NCI-H2171 (cell line): ENCODE measurements around the gene ZNF451.

Experiments
- DNase-seq: peaks from one replicate; lab custom pipeline; 2025; lab: John Stamatoyannopoulos, UW

Gene ZNF451

DNA sequence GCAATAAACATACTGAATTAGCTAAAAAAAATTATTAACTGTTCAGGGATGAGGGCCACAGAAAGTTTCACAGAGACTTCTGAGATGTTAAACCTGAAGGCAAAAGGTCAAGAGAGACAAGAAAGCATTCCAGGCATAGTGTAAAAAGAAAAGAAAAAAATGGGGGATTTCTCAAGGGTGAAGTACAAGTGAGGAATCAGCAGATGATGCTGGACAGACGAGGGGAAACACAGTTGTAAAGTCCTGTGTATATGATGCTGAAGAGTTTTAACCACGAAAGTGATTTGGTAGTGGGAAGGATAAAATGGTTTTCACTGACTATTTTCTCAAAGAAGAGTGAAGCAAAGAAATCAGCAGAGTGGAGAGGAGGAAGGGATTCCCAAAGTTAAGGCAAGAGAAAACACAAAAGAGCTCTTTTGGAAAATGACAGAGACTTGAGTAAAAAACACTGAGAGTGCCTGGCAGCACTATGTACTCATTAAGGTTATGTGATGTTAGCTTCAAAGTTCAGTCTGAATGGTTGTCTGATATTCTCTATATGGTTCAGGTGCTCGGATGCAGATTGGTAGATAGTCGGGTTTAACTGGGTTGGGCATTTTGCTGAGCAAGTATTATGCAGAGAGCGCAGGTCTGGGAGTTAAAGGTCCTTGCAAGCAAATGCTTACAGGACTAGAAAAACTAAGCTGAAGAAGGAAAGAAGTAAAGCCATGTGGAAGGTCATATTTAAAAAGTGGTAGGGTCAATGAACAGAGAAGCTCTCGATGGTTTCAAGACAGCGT, 115.8 kb downstream of the ZNF451 start:
- DNase-seq: no peak

DNA sequence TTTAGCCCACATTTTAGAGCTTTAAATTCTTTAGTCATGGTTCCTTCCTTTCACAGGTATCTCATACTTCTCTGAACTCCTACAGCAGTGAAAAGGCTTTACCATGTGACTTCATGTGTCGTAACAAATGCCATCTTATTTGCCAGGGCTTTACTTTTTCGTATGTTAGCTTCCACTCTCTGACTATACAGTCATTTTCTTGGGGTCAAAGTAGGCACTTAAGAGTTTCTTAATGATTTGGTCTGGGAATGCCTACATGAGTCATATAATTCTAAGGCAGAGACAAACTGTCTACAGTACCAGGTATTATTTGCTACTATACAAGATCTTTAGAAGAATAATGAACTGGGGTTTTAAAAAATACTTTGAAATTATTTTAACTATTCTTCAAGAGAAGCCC, 117.2 kb downstream of the ZNF451 start:
- no peak for DNase-seq

DNA sequence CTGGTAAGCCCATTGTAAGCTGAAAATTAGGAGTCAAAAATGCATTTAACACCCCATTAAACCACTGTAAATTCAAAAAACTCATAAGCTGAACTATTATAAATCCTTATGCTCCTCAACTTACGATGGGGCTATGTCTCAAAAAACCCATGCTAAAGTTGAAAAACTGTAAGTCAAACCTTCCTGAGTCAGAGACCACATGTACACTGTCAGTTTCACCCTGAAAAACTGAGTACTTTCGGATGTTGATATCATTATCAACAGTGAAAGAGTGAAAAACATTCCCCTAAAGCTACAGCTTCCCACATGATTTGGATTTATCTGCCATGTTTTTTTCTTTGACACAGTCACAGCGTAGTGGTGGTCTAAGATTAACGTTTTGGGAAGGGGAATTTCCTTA, 117.9 kb downstream of the ZNF451 start:
- no peak for DNase-seq

DNA sequence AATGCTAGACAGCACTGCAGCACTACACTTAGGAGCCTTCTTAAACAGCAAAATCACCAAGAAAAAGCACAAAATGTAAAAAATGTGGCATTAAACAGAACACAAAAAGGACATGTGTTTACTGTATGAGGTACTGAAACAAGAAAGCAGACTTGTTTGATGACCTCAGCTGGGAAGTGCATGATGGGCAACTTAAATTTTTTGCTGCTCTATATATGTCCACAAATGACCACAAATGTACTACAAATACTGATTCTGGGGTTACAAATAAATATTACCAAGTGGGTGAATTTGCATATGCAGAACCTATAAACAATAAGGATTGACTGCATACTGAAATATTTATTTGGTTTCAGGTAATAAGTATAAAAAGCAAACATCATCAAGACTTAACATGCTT, 119.0 kb downstream of the ZNF451 start:
- DNase-seq: no peak

DNA sequence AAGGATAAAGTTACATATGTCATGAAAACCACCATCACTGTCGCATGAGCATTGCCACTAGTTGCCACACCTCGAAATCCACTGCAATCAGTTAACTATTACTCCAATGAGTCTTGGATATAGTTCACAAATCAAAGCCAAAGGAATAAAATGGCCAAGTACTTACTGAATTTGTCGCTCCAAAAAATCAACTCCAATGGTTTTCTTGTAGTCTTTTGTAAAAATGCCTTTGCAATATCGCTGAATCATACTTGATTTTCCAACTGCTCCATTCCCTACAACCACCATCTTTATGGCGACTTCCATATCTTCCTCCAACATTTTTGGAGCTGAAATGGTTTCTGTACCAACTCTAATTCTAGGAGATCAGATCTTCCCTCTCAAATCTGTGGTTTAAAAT, 120.1 kb downstream of the ZNF451 start:
- no peak for DNase-seq

DNA sequence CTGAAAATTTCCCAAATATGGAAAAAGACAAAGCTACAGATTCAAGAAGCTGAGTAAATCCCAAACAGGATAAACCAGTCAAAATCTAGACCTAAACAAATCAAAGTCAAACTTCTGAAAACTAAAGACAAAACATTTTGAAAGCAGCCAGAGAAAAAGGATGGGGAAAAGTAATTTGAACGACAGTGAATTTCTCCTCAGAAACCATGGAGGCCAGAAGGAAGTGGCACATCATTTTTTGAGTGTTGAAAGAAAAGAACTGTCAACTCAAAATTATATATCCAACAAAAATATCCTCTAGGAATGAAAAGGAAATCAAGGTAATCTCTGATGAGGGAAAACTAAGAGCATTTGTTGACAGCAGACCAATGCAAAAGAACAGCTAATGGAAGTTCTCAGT, 125.3 kb downstream of the ZNF451 start:
- DNase-seq: no peak

DNA sequence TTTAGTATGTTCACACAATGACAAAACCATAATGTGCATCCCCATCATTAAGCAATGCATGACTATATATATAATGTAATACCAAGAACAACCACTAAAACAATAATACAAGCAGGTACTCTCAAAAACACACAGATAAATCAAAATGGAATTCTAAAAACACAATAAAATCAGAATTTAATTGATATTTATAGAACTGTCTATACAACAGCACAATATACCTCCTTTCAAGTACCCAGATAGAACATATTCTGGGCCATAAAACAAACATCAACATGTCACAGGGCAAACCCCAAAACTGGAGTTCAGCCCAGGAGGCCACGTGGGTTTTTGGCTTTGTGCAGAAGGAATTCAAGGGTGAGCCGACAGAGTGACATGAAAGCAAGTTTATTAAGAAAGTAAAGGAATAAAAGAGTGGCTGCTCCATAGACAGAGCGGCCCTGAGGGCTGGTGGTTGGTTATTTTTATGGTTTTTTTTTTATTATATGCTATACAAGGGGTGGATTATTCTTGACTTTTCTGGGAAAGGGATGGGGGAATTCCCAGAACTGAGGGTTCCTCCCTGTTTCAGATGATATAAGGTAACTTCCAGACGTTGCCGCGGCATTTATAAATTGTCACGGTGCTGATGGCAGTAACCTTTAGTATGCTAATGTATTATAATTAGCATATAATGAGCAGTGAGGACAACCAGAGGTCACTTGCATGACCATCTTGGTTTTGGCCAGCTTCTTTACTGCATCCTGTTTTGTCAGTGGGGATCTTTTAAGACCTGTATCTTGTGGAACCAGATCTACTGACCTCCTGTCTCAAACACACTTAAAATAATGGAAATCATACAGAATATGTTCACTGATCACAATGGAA, 126.5 kb downstream of the ZNF451 start:
- DNase-seq: no peak

DNA sequence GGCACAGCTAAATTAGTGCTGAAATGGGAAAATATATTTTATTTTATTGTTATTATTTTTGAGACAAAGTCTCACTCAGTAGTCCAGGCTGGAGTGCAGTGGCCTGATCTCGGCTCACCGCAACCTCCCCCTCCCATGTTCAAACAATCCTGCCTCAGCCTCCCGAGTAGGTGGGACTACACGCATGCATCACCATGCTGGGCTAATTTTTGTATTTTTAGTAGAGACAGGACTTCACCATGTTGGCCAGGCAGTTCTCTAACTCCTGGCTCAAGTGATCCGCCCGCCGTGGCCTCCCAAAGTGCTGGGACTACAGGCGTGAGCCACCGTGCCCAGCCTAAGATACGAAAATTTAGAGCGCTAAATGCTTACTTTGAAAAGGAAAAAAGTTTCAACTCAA, 127.3 kb downstream of the ZNF451 start:
- DNase-seq: no peak
